ENCODE measurements around the gene B4GALT1.
"Not testable (repeated sequence)": the region's sequence is repeated elsewhere in the genome, so short reads cannot be mapped to it uniquely, and the experiment has no call there.

Gene B4GALT1

DNA sequence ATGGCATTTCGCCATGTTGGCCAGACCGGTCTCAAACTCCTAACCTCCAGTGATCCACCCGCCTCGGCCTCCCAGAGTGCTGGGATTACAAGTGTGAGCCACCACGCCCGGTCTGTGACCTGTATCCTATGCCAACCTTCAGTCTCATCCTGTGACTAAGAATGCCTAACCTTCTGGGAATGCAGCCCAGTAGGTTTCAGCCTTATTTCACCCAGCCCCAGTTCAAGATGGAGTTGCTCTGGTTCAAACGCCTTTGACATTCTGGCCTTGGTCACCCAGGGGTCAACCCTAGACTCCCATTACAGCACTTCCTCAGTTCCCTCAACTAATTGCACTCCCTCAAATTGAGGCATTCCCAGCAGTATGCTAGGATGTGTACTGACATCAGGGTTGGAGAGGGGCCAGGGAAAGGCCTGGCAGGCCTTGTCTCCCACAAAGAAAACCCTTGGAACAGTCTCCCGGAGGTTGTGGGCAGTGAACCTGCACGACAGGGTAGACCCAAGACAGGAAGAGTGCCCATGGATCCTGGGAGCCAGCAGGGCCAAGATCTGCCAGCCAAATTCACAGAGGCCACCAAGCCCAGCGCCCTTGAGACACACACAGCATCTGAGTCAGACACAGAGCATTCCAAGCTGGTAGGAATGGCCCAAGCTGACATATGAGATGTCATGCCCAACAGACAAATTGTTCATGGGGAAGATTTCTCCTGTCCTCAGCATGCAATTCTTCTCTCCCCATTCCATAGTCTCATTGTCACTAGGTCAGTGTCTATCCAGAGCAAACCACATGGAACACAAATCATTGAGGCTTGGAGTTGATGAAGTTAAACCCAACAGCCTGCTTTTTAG, 65.8 kb downstream of the B4GALT1 start:
- no peak for DNase-seq (ENCODE audit: low spot score)

DNA sequence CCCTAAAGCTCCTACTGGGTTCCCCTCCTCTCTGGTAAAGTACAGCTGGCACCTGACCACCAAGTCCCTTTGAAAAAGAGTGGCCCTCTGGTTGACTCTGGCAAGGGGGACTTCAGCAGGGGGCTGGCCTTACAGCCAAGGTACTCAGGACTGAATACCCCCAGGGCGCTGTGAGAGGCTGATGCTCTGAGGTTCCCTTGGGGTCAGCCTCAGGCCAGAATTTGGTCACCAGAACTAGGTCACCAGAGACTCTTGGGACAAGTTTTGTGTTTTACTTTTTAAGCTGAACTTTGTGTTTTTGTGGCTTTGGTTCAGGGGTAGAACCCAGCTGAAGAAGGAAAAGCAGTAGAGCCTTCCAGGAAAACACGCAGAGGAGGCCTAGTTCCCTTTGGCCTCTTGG, 67.4 kb downstream of the B4GALT1 start:
- no peak for DNase-seq (ENCODE audit: low spot score)

DNA sequence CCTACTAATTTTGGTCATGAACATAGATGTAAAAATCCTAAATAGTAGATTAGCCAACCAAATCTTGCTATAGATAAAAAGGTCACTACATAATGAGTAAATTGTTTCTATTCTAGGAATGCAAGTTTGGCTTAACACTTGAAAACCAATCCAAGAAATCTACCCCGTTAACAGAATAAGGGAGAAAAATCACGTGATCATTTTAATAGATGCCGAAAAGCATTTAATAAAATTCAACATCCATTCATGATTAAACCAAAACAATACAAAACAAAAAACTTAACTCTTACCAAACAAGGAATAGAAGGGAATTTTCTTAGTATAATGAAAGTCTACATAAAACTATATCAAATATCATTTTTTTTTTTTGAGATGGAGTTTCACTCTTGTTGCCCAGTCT, 69.9 kb downstream of the B4GALT1 start:
- DNase-seq (ENCODE audit: low spot score), result no peak

DNA sequence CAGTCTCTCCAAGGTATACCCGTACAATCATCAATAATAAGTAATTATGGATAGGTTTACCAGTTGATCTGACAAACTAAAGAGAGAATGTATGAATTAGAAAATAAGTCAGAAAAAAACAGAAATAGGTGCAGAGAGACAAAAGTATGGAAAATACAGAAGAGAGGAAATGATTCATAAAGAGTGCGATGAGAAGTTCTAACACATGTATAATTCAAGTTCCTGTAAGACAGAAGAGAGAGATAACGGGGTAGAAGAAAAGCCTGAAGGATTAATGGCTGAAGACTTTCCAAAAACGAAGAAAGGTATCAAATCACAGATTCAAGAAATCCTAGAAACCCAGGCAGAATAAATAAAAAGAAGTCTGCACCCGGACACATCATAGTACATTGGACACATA, 74.5 kb downstream of the B4GALT1 start:
- no peak for DNase-seq (ENCODE audit: low spot score)

DNA sequence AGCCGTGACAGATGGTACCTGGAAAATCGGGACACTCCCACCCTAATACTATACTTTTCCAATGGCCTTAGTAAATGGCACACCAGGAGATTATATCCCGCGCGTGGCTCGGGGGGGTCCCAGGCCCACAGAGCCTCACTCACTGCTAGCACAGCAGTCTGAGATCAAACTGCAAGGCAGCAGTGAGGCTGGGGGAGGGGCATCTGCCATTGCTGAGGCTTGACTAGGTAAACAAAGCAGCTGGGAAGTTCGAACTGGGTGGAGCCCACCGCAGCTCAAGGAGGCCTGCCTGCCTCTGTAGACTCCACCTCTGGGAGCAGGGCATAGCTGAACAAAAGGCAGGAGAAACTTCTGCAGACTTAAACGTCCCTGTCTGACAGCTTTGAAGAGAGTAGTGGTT, 81.5 kb downstream of the B4GALT1 start:
- DNase-seq (ENCODE audit: low spot score), result not testable (repeated sequence)

DNA sequence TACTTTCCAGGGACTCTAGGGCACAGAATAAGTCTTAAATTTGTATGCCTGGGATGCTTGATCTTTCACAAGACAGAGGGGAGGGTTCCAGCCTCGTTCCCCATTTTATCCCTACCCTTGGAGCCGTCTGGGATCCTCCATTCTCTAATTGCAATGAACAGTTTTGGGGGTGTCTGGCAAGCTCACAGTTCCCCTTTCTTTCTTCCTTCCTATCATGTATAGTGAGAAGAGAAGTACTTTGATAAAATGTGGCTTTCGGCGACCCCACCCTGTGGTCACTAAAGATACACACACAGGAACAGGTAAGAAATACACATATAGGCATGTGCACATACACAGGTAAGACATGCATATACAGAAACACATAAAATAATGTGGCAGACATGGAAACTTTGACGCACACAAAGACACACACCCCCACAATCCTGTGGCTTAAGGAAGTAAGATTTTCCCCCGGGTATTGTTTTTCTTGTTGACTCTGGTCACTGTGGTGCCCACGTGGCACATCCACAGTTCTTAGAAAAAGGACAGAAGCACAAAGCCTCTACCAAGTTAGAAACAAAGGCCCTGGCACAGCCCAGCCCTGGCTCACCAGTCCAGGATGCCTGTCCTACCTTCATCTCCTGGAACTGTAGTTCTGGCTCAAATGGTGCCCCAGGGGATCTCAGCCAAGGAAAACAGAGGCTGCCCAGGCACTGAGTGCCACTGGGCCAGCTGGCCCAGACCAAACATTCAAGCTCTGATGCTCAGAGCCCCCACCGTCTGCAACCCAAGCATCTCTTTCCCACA, 84.4 kb downstream of the B4GALT1 start:
- DNase-seq (ENCODE audit: low spot score), result no peak

DNA sequence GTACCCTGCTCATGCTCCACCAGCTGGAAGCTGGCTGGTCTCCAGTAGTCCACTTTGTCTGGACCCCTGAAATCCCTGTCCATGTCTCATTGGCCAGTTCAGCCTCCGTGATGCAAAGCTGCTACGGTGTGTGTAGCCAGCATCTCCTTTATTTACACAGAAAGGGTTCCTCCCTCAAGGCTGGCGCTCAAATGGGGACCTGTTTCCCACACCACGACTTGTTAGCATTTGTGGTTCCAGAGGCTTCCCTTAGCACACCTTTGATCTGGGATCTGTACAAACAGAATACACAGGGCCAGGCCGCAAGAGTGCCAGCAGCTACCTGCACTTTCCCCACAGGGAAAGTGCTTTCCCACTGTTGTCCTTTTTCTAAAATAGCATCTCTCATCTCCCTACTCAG, 85.0 kb downstream of the B4GALT1 start:
- DNase-seq (ENCODE audit: low spot score), result no peak

DNA sequence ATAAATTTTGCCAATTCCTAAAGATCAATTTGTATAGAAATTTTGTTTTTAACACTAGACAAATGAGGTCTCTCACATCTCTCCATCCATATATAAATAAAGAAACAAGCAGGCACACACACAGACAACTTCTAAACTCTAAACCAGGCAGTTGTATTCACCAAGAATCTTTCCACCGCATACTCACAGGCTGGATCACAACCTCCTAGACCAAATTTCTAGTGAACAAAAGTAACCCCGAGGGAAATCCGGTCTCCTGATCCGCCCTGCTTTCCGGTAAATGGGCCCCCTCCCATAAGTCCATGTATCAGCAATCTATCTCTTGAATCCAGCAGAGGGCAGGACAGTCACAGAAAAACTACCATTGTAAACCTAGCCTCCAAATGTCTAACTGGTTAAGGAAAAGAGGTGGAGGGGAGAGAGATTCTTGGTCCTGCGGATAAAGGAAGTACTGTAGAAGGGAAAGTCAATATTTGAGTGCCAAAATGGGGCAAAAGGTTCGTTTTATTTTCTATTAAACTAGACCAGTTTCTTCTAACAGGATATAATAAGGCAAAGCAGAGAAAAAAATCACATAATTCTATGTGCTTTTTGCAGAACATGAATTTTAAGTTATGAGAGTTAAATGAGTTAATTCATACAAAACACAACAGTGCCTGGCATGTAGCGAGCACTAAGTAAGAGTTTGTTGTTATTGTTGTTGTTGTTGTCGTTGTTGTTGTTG, 85.8 kb downstream of the B4GALT1 start:
- DNase-seq (ENCODE audit: low spot score), result peak; percentile 74

DNA sequence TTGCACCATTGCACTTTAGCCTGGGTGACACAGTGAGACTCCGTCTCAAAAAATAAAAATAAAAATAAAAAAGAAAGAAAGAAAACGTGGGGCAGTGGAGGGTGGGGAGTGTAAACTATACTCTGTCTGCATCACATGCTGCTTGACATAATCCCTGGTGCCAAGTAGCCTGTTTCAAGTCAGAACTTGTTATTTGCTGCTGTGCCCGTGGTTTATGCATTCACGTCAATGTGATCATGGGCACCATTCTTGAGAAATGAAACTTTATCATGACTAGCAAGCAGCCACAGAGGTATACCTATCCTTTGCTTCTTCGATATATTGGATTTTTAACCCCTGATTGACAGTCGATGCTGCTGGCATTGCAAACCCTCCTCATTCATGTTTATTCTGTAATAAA, 86.6 kb downstream of the B4GALT1 start:
- no peak for DNase-seq (ENCODE audit: low spot score)

DNA sequence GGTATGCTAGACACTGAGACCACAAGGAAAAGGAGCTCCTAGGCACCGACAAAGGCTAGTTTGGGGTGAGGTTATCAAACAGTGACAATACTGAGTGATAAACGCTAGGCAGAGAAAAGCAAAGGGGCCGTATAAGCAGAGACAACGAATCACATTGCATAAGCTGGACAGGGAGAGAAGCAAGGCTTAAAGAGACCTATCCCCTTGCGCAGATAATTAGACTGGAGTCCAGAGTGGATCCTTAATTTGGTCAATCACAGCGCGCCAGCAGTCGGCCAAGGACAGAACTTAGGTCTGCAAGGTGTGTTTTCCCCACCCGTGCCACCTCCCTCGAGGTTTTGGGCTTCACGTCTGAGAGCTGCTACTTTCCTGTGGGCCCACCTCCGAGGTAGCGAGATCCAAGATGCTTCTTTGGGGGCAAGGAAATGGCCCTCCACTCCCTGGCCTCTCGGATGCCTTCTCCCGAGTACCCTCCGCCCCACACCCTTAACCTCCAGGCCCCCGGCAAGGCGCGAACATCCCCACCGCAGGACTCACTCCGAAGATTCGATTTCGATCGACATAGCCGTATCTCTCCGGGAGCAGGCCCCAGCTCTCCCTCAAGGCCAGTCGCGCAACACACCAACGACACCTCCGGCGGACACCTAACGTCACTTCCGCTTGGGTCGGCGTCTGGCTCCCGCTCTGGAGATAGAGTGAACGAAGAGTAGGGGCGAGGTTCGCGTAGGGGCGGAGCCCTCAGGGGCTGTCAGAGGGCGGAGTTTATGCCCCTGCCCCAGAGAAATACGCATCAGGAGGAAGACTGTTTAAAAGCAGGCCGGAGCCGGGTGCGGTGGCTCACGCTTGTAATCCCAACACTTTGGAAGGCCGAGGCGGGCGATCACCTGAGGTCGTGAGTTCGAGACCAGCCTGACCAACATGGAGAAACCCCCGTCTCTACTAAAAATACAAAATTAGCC, 90.8 kb downstream of the B4GALT1 start, which contains the start of gene SMU1:
Gene SMU1, minus strand, starts transcription at position 629 of the 959 bp plus-strand sequence. Its CDS starts 66 bp downstream, at position 563.
- DNase-seq (ENCODE audit: low spot score), result peak; percentile 95

DNA sequence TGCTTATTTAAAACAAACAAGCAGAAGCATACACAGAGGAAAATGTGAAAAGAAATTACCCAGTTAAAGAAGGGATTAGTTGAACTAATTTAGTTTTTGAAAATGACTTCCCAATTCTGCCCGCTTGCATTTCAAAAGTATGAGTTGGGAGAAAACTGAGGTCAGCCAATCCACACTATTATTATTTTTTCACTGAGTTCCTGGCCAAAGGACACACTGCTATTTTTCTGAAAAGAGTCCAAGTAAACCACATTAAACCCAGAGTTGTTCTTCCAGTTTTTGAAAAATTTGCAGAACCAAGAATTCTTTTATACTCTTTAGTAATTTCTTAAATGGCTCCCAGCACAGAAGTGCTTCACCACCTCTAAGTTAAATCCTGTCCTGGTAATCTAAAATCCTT, 98.1 kb downstream of the B4GALT1 start:
- no peak for DNase-seq (ENCODE audit: low spot score)

DNA sequence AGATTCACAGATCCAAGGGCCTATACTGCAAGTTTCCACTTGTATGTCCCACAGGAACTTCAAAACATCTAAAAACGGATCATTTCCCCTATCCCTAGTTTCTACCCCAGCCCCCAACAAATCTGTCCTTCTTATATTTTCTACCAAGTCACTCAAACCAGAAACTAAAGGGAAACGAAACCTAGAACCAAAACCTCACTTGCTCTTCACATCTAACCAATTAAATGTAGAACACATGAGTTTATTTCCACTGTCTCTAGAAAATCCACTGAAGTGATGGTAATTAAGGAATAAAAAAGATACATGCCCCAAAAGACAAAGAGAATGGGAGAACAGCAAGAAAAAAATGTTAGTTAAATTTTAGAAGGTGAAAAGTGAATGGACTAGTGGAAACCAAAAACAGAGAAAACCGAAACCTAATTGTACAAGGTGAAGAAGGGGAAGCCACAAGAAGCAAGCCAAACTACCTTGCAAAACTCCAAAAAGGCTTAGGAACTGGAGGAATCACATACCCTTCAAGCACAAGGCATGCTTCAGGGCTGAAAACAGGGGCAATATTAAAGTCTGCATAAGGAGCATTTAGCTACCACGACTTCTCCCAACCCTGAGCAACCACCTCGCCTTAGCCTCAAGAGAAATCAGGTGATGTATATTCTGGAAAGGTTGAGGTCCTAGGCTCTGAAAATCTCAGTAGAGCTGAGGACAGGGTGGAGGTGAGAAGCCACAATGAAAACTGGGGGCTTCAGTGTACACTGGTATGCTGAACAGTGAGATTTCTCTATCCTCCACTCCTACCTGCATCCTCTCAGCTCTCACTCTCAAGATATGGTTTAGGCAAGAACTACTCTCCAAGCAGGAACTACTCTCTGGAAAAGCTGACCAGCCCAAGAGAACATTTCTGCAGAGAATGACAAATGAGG, 101.7 kb downstream of the B4GALT1 start:
- no peak for DNase-seq (ENCODE audit: low spot score)
